ENCODE results near the gene TNFSF12. TPM values are rescaled to one million over a fixed set of nuclear protein-coding genes. Genes with fewer than 3 reads are reported as not detected.
A peak's percentile ranks its signal among the peaks of the same experiment; 100 is the strongest.

The TNFSF12 gene
- total RNA-seq, 1 experiment from 2014 or later = 15.2 TPM

DNA sequence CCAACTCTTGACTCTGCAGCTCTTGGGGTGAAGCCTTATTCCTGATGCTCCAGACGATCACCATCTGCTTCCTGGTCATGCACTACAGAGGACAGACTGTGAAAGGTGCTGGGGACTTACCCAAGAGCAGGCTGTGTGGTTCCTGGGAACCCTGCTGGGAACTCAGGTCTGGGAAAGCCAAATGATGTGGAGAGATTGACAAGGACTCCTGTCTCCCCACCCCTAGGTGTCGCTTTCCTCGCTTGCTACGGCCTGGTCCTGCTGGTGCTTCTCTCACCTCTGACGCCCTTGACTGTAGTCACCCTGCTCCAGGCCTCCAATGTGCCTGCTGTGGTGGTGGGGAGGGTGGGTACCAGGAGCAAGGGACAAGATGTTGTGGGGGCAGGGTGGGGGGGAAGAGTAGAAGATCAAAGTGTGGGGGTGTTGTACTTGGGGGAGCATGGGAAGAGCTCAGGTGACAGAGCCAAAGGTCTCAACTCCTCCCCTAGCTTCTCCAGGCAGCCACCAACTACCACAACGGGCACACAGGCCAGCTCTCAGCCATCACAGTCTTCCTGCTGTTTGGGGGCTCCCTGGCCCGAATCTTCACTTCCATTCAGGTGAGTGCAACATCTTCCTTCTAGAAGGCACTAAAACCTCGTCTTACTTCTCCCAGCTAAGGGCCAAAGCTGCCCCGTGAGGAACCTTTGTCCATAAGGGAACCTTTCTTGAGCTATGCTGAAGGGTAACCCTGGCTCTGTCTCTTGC is 38.0 kb downstream of the TNFSF12 start:
- no peaks in the 10 kb centered on the region for H3K9me2 ChIP-seq (replicated peaks; ENCODE audit: low read length)
- POLR2A ChIA-PET (ENCODE audit: unreplicated experiment) = interaction anchor here (0.6 kb wide), 1 partner anchor 13 kb away, joined by 4 read pairs; no protein-coding TSS in a partner anchor
- peaks cover 49% of the 10 kb centered on the region for H3K79me2 ChIP-seq (ENCODE audit: low read length)

GRCh38 chr17:7587420-7588151 is 38.7 kb downstream of the TNFSF12 start:
- intact Hi-C loops (cut with micrococcal nuclease) = no loop called here
- Histone ChIP-seq H3K27ac (ENCODE audit: low read length) (peak overlapping the region; percentile 70), H3K9me2 (replicated peaks; ENCODE audit: low read length) (no peaks in the 10 kb centered on the region), H4K20me1 (ENCODE audit: low read length) (no peaks in the 10 kb centered on the region), H3K4me1 (ENCODE audit: insufficient read depth, low read length) (peaks cover 58% of the 10 kb centered on the region), H3K9me3 (ENCODE audit: low read length) (no peaks in the 10 kb centered on the region), H3K27me3 (ENCODE audit: low read length) (no peaks in the 10 kb centered on the region), H3K79me2 (ENCODE audit: low read length) (peaks cover 42% of the 10 kb centered on the region), H3K4me2 (ENCODE audit: low read length) (peak overlapping the region; percentile 69), H3F3A (ENCODE audit: low read length, unreplicated experiment) (no peaks in the 10 kb centered on the region), H3K4me3 (ENCODE audit: low read length) (peak overlapping the region; percentile 30; the same call in 1 of the 2 replicates), H3K9ac (ENCODE audit: low read length) (peak overlapping the region; percentile 25; the same call in 1 of the 2 replicates), H2AFZ (ENCODE audit: low read length) (no peak overlapping the region), H3K36me3 (ENCODE audit: low read depth, low read length) (no peaks in the 10 kb centered on the region; the same call in 1 of the 2 replicates)
- ATAC-seq (peak; percentile 45), DNase-seq (peak; percentile 45)
- TF ChIP-seq EZH2phosphoT487 (IDR thresholded peaks at IDR 0.05; ENCODE audit: borderline replicate concordance, low read length) (no peak), CTCF (conservative IDR thresholded peaks at IDR 0.05; ENCODE audit: low read depth, low read length) (no peak), EZH2 (IDR thresholded peaks at IDR 0.05; ENCODE audit: low read length, unreplicated experiment) (no peak)
- POLR2A ChIA-PET (ENCODE audit: unreplicated experiment) = interaction anchor here (0.6 kb wide), 1 partner anchor 13 kb away, joined by 4 read pairs; no protein-coding TSS in a partner anchor
- CTCF ChIA-PET = no interaction called here
- BruUV-seq (replicated peaks) = no TSS peak

More for the DNA sequence above, 38.0 kb downstream of the TNFSF12 start:
- Histone ChIP-seq H3K9me3 (ENCODE audit: low read length) (no peaks in the 10 kb centered on the region), H3F3A (ENCODE audit: low read length, unreplicated experiment) (no peaks in the 10 kb centered on the region), H3K27ac (ENCODE audit: low read length) (no peak overlapping the region), H3K4me1 (ENCODE audit: insufficient read depth, low read length) (peaks cover 58% of the 10 kb centered on the region), H3K9ac (ENCODE audit: low read length) (no peak overlapping the region), H3K4me3 (ENCODE audit: low read length) (no peak overlapping the region), H3K36me3 (ENCODE audit: low read depth, low read length) (no peaks in the 10 kb centered on the region; the same call in 1 of the 2 replicates), H3K27me3 (ENCODE audit: low read length) (no peaks in the 10 kb centered on the region), H3K4me2 (ENCODE audit: low read length) (0 out of 2 replicates have a peak overlapping the region, but pooled peaks have one; percentile 69), H4K20me1 (ENCODE audit: low read length) (no peaks in the 10 kb centered on the region), H2AFZ (ENCODE audit: low read length) (no peak overlapping the region)
- DNase-seq = peak; percentile 19
- no TSS peak for BruUV-seq (replicated peaks)
- intact Hi-C loops (cut with micrococcal nuclease) = no loop called here
- no peak for TF ChIP-seq EZH2 (IDR thresholded peaks at IDR 0.05; ENCODE audit: low read length, unreplicated experiment)
- 0 out of 2 replicates have a peak, but pooled peaks have one; percentile 29 for TF ChIP-seq CTCF (conservative IDR thresholded peaks at IDR 0.05; ENCODE audit: low read depth, low read length)
- no peak for ATAC-seq
- CTCF ChIA-PET = no interaction called here

All from PC-3 (cell line).